ENCODE data around the gene VAV2.

Gene VAV2

DNA sequence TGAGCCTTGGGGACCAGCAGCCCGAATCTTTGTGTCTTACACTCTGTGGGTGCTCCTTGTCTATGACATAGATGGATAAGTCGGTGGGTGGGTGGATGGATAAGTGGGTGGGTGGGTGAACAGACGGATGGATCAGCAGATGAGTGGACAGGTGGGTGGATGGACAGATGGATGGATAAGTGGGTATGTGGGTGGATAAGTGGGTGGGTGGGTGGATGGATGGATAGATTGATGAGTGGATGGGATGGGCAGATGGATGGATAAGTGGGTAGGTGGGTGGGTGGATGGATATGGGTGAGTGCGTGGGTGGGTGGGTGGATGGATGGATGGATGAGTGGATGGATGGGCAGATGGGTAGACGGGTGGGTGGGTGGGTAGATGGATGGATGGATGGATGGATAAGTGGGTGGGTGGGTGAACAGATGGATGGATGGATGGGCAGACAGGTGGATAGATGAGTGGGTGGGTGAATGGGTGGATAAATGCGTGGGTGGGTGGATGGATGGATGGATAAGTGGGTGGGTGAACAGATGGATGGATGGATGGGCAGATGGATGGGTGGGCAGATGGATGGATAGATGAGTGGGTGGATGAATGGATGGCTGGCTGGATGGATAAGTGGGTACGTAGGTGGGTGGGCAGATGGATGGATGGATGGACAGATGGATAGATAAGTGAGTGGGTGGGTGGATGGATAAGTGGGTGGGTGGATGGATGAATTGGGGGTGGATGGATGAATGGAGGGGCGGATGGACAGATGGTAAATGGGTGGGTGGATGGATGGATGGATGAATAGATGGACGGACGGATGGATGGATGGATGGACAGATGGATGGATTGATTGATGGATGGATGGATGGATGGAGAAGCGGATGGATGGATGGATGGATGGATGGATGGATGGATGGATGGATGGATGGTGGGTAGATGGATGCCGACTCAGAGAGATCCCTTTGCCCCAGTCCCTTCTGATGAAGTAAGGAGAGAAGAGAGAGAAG, 121.2 kb downstream of the VAV2 start:
- DNase-seq, result no peak

GRCh38 chr9:133869674-133870405, 122.3 kb downstream of the VAV2 start:
- peak; percentile 21 for DNase-seq

DNA sequence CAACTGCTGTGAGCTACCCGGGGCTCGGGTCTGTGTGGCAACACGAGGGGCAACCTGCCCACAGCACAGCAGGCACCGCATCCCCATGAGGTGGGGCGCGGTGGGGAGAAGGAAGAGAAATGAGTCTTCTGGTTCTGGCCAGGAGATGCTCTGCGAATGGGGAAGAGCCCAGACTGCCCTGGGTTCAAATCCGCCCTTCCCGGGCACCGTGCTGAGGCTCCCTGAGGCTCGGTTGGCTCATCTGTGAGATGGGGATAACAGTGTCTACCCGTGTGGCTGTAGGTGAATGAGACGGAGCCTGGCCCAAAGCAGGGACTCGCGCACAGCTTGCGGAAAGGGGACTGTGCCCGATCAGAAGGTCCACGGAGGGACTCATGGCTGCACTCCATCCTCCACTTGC, 123.9 kb downstream of the VAV2 start:
- no peak for DNase-seq

DNA sequence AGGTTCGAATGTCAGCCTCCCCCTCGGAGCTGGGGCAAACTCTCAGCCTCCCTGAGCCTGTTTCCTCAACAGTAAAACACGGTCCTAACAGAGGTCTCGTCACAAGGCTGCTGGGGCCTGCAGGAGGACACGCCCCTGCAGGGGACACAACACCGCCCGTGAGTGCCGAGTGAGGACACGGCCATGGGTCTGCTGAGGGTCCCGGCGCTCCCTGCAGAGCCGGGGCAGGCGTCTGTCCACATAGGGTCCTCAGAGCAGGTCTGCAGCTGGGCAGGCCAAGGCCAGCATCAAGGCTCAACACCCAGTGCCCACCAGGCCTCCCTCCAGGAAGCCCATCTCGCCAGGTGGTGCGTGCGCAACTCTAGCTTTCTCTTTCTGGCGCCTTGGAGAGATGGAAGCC, 125.2 kb downstream of the VAV2 start:
- DNase-seq, result no peak

- no peak for DNase-seq
Observed at GRCh38 chr9:133864011-133864410, 128.1 kb downstream of the VAV2 start.

DNA sequence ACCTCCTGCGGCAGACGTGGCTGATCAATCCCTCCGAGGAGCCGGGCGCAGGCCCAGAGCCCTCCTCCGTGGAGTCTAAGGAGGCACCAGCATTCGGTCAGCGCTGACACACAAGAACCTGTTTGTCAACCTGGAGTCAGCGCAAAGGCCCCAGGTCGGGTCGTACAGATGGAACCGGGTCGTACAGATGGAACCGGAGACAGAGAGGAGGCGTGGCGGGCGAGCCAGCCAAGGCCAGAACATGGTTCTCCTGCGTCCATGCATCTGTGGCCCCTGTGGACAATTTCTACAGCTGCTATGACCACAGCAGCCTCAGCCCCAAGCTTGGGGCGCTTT, 128.9 kb downstream of the VAV2 start:
- no peak for DNase-seq

- DNase-seq, result no peak
Observed at GRCh38 chr9:133862585-133863256, 129.4 kb downstream of the VAV2 start.

DNA sequence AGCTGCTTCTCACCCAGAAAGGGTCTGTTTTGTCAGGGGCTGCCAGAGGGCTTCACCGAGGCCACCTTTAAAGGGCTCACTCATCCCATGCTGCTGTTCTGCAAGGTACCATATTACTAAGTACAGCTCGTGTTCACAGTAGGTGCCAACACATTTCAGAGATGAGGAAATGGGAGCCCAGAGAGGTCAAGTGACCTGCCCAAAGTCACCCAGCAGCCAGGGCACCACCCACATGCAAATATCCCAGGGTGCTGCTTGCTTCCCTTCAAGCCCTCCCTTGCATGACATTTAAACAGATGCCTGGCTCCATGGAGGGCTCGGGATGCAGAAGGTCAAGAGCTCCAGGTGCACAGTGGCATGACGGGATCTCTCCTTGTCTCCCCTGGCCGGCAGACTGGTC, 130.4 kb downstream of the VAV2 start:
- DNase-seq, result no peak

GRCh38 chr9:133861086-133861485, 131.0 kb downstream of the VAV2 start:
- no peak for DNase-seq

DNA sequence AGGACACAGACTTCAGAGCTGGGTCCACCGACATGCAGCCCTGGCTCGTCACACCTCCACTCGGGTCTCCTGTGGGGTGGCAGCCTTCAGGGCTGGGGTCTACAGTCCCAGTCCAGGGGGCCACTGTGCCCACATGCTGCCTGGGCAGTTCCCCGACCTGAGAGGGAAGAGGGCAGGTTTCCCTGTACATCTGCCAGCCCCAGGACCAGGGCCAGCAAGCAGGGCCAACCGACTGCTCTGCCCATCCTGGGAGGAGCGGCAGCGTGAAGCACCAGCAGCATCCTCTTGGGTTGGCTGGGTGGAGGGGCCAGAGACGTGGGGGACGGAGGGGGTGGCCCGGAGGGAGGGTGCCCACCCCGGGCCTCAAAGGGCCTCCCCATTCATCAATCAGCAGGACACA, 133.4 kb downstream of the VAV2 start:
- DNase-seq, result no peak

GRCh38 chr9:133857639-133858038, 134.5 kb downstream of the VAV2 start:
- no peak for DNase-seq

GRCh38 chr9:133856798-133857197, 135.3 kb downstream of the VAV2 start:
- DNase-seq, result no peak

DNA sequence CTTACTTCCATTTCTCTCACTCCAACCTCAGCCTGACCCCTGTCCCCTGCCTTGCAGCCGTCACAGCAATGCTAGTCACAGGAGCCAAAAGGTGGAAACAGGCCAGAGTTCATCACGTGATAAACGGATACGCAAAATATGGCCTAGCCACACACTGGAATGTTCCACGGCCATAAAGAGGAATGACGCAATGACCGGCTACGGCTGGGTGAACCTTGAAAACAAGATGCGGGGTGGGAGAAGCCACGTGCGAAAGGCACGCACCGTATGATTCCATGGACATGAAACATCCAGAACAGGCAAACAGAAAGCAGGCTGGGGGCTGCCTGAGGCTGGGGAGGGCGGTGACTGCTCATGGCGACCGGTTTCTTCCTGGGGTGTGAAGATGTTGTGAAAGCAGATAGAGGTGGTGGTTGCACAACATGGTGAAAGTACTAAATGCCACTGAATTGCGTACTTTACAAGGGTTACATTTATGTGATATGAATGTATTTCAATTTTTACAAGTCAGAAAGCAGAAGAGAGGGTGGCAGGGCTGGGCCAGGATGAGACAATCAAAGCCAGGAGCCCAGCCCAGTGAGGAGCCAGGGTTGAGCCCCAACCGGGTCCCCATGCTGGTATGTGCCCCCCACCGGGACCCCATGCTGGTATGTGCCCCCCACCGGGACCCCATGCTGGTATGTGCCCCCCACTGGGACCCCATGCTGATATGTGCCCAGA, 136.2 kb downstream of the VAV2 start:
- no peak for DNase-seq

GRCh38 chr9:133855371-133855770, 136.8 kb downstream of the VAV2 start:
- no peak for DNase-seq

DNA sequence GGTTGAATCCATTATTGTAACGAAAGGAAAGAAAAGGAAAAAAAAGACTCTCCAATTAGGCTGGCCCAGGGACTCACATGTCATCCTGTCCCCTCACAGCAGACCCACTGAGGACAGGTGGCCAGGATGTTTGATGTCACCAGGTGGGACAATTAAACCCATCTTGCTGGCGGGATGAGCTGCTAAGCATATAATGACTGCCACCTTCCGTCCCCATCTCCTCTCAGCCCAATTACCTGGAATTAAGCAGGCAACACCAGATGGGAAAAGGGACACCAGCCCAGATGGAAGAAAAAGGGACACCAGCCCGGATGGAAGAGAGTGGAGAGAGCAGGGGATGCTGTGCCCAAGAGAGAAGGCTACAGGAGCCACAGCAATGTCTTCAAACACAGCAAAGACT, 137.4 kb downstream of the VAV2 start:
- no peak for DNase-seq

DNA sequence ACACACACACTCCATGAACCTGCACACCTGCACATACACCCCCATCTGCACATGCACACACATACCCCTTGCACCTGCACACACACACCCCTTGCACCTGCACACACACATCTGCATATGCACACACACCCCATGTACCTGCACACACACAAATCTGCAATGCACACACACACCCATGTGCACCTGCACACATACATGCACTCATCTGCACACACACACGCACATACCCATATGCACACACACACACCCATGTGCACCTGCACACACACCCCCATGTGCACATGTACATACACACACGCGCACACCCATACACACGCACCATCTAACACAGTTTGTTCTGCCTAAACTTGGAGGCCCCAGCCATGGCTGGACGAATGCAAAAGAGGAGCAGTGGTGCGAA, 138.1 kb downstream of the VAV2 start:
- no peak for DNase-seq

- no peak for DNase-seq
Observed at GRCh38 chr9:133853331-133853730, 138.8 kb downstream of the VAV2 start.

DNA sequence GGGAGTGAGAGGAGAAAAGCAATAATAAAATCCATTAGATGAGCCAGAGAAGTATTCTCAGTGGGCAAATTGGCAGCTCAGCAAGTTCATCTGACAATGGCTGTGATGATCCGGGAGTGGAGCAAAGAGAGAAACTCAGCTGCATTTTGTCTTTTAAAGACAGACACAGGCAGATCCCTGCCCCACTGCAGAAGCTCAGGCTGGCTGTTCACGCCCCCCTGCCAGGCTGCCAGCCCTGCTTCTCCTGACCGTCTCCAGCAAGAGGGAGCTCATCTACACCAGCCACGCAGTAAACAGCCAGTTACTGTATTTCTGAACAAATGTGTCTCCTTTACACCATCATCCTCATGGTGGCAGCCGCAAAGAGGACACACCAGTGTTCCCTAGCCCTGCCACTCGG, 139.7 kb downstream of the VAV2 start:
- no peak for DNase-seq

DNA sequence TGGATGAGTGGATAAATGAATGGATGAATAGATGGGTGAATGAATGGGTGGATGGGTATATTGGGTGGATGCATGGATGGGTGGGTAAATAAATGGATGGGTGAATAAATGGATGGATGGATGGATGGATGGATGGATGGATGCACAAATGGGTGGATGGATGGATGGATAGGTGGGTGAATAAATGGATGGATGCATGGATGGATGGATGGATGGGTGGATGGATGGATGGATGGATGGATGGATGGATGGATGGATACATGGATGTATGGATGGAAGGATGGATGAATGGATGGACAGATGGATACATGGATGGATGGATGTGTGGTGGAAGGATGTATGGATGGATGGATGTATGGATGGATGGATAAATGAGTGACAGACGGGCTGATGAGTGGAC, 140.4 kb downstream of the VAV2 start:
- DNase-seq, result no peak

GRCh38 chr9:133850937-133851336, 141.2 kb downstream of the VAV2 start:
- no peak for DNase-seq

DNA sequence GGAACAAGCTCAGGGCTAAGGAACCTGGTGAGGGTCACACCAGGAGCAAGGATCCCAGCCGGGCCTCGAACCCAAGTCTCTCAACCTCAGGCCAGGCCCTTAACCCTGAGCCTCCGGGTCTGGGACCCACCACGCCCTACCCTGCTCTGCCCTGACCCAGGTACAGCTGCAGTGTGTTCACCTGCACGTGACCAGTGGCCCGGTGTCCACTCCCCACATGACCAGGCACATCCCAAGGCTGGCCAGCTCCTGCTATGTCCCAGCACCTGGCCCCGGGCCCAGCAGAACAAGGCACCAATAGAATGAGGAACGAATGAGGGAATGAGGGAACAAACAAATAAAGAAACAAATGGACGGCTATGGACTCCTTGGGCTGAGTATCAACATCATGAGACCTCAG, 142.0 kb downstream of the VAV2 start:
- DNase-seq, result no peak

- DNase-seq, result no peak
Observed at GRCh38 chr9:133849110-133849670, 142.9 kb downstream of the VAV2 start.

All from activated CD4-positive, alpha-beta T cell treated with anti-CD3 and anti-CD28 coated beads, Interleukin-2, Interleukin-6, amounts not matched to agents 100 ng/mL and 50 ng/mL, durations not matched to agents 16 hours and 8 hours (primary cell).